ENCODE data around the gene AMBRA1.

DNA sequence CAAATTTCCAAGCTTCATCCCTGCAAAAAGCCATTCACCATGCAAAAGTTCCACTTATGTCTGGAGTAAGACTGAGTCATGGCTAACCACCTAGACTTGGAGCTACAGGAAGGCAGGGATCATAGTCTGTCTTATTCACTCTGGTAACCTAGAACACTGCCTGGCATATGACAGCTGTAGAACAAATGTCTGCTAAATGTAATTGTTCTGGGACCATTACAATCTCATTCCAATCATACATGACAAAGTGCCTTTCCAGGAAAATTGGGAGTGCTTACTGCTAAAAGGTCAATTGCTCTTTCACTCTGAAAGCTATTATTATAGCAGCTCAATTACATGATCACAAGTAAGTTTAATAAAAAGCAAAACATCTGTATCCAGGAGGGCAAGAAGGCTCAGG, 103.2 kb downstream of the AMBRA1 start:
- TF ChIP-seq, protein P1, sequence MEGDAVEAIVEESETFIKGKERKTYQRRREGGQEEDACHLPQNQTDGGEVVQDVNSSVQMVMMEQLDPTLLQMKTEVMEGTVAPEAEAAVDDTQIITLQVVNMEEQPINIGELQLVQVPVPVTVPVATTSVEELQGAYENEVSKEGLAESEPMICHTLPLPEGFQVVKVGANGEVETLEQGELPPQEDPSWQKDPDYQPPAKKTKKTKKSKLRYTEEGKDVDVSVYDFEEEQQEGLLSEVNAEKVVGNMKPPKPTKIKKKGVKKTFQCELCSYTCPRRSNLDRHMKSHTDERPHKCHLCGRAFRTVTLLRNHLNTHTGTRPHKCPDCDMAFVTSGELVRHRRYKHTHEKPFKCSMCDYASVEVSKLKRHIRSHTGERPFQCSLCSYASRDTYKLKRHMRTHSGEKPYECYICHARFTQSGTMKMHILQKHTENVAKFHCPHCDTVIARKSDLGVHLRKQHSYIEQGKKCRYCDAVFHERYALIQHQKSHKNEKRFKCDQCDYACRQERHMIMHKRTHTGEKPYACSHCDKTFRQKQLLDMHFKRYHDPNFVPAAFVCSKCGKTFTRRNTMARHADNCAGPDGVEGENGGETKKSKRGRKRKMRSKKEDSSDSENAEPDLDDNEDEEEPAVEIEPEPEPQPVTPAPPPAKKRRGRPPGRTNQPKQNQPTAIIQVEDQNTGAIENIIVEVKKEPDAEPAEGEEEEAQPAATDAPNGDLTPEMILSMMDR (IDR thresholded peaks at IDR 0.05) = no peak
- TF ChIP-seq POLR2A (IDR thresholded peaks at IDR 0.05) = no peak
